NCI-H146 treated with DMSO at 0.1 percent for 48 hours (cell line): Measurements from ENCODE around the gene ARID1B.

Source experiments
- DNase-seq: peaks from one replicate; lab custom pipeline; 2025; ENCODE audit not compliant: unreplicated experiment; lab: John Stamatoyannopoulos, UW

The ARID1B gene

GRCh38 chr6:157219201-157220200 lies 442.3 kb downstream of the ARID1B start:
- no peak for DNase-seq

GRCh38 chr6:157220485-157220884 lies 443.3 kb downstream of the ARID1B start:
- no peak for DNase-seq

- DNase-seq = peak; percentile 78
Observed at GRCh38 chr6:157221049-157221816, 444.1 kb downstream of the ARID1B start.

- no peak for DNase-seq
Observed at GRCh38 chr6:157221817-157222175, 444.6 kb downstream of the ARID1B start.

- DNase-seq = no peak
Observed at GRCh38 chr6:157222201-157222981, 445.2 kb downstream of the ARID1B start.

GRCh38 chr6:157223021-157223430 lies 445.8 kb downstream of the ARID1B start:
- no peak for DNase-seq

- no peak for DNase-seq
Observed at GRCh38 chr6:157223511-157223910, 446.3 kb downstream of the ARID1B start.

GRCh38 chr6:157224178-157224950 lies 447.2 kb downstream of the ARID1B start:
- no peak for DNase-seq

- no peak for DNase-seq
Observed at GRCh38 chr6:157224951-157225574, 447.9 kb downstream of the ARID1B start.

- DNase-seq = no peak
Observed at GRCh38 chr6:157225575-157225995, 448.4 kb downstream of the ARID1B start.

GRCh38 chr6:157226026-157226625 lies 448.9 kb downstream of the ARID1B start:
- DNase-seq = no peak

GRCh38 chr6:157226761-157227160 lies 449.6 kb downstream of the ARID1B start:
- DNase-seq = no peak

- DNase-seq = peak; percentile 50
Observed at GRCh38 chr6:157227202-157228166, 450.3 kb downstream of the ARID1B start.

GRCh38 chr6:157228426-157229131 lies 451.4 kb downstream of the ARID1B start:
- peak; percentile 97 for DNase-seq

GRCh38 chr6:157229132-157229618 lies 452.0 kb downstream of the ARID1B start:
- DNase-seq = peak; percentile 98

- DNase-seq = peak; percentile 100
Observed at GRCh38 chr6:157229713-157230112, 452.5 kb downstream of the ARID1B start.

GRCh38 chr6:157230910-157231309 lies 453.7 kb downstream of the ARID1B start:
- no peak for DNase-seq
